PC-3 (cell line): ENCODE measurements around the gene STK24.

Experiments used
- EZH2 ChIP-seq: fragments of 300-600 bp; sonication (generic); IDR thresholded peaks from one replicate; pipeline ENCODE4 v1.6.1; 2017; ENCODE audit warnings: antibody characterized with exemption, mild to moderate bottlenecking, low read length; ENCODE audit not compliant: unreplicated experiment
- TF ChIP-seq, protein P1 (sequence below): fragments of 300-600 bp; sonication (generic); conservative IDR thresholded peaks from 2 replicates; pipeline ENCODE4 v1.5.1; 2017; ENCODE audit warnings: antibody characterized with exemption, low read depth, mild to moderate bottlenecking, low read length

DNA sequence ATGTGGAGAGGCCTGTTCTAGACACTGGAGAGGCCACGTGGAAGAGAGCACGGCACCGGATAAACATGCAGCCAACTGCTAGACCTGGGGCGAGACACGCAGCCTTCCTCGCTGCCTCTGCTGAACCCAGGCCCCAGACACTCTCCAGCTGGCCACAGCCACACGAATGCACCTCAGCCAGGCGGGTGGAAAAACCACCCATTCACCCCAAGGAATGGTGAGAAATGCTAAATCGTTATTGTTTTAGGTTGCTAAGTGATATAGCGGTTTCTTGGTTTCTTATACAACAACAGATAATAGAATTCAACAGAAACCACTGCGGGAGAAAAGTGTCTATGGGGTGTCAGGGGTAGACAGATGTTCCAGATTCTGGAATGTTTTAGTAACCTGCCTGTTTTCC lies 52.5 kb downstream of the STK24 start:
- TF ChIP-seq, protein P1, sequence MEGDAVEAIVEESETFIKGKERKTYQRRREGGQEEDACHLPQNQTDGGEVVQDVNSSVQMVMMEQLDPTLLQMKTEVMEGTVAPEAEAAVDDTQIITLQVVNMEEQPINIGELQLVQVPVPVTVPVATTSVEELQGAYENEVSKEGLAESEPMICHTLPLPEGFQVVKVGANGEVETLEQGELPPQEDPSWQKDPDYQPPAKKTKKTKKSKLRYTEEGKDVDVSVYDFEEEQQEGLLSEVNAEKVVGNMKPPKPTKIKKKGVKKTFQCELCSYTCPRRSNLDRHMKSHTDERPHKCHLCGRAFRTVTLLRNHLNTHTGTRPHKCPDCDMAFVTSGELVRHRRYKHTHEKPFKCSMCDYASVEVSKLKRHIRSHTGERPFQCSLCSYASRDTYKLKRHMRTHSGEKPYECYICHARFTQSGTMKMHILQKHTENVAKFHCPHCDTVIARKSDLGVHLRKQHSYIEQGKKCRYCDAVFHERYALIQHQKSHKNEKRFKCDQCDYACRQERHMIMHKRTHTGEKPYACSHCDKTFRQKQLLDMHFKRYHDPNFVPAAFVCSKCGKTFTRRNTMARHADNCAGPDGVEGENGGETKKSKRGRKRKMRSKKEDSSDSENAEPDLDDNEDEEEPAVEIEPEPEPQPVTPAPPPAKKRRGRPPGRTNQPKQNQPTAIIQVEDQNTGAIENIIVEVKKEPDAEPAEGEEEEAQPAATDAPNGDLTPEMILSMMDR: no peak
- no peak for TF ChIP-seq EZH2
